Measurements from ENCODE around the gene POR. TPM values are rescaled to one million over a fixed set of nuclear protein-coding genes. Genes with fewer than 3 reads are reported as not detected.
"Not testable (repeated sequence)": the region's sequence is repeated elsewhere in the genome, so short reads cannot be mapped to it uniquely, and the experiment has no call there.

Gene POR
- polyA plus RNA-seq, 1 of the 3 experiments (the other 2 are of a cell fraction) = 68.7 TPM

DNA sequence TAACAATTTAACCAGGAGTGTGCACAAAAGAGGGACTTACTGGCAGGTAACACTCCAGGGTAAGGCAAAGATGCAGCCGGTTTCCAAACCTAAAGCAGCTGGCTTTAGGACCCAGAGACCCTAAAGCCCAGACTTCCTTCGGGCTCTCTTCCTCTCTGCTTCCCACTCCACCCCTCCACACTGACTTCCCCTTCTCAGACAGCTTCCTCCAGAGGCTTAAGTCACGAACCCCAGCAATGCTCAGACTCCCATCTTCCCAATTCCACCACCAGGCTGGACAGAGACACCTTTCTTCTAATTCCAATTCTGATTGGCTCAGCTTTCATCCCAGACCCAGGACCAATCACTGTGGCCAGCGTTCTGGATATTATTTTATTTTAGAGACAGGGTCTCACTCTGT lies 108.0 kb downstream of the POR start:
- H3K9me2 ChIP-seq = no peaks in the 10 kb centered on the region
- no peaks in the 10 kb centered on the region for H4K20me1 ChIP-seq (ENCODE audit: insufficient read depth)
- H3K9ac ChIP-seq = no peak overlapping the region
- no peak overlapping the region for H3K27ac ChIP-seq (ENCODE audit: low read depth in 2 of 2, low read length in 1 of 2)
- 67% methylated on average over 4 of the region's 4 CpGs for WGBS (ENCODE audit: low lambda C conversion rate)
- no peak overlapping the region for H3K4me2 ChIP-seq
- no peak for DNase-seq
- ChIA-PET POLR2A (interaction anchor here (0.6 kb wide), 1 partner anchor 18 kb away, joined by 3 read pairs; no protein-coding TSS in a partner anchor), CTCF (interaction anchor here (0.6 to 13.3 kb wide), 5 partner anchors 8 to 240 kb away, joined by 3 to 305 read pairs (median 4); partner anchors contain the start of gene TMEM120A)
- H3K4me3 ChIP-seq (ENCODE audit: low read depth in 2 of 2, low read length in 1 of 2) = no peak overlapping the region
- no peaks in the 10 kb centered on the region for H3K9me3 ChIP-seq
- no peaks in the 10 kb centered on the region for H3K79me2 ChIP-seq (ENCODE audit: insufficient read depth)
- H3F3A ChIP-seq (replicated peaks; ENCODE audit: insufficient read depth) = no peaks in the 10 kb centered on the region
- H3K27me3 ChIP-seq (ENCODE audit: insufficient read depth) = no peaks in the 10 kb centered on the region
- TF ChIP-seq, protein P1, sequence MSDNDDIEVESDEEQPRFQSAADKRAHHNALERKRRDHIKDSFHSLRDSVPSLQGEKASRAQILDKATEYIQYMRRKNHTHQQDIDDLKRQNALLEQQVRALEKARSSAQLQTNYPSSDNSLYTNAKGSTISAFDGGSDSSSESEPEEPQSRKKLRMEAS (IDR thresholded peaks at IDR 0.05; ENCODE audit: low read depth) = no peak
- TF ChIP-seq IRF3 (IDR thresholded peaks at IDR 0.05; ENCODE audit: low read depth, low read length) (no peak), SIN3A (IDR thresholded peaks at IDR 0.05; ENCODE audit: borderline replicate concordance, low read depth, low read length) (no peak), RAD21 (IDR thresholded peaks at IDR 0.05; ENCODE audit: low read length) (no peak), NRF1 (IDR thresholded peaks at IDR 0.05; ENCODE audit: low read depth, low read length) (no peak), YY1 (IDR thresholded peaks at IDR 0.05; ENCODE audit: low read depth) (no peak), FOSL2 (IDR thresholded peaks at IDR 0.05; ENCODE audit: borderline replicate concordance, low read depth) (no peak), GATA2 (CRISPR knock-in tag; IDR thresholded peaks at IDR 0.05) (no peak), FOXJ3 (CRISPR knock-in tag; IDR thresholded peaks at IDR 0.05) (no peak), GABPA (IDR thresholded peaks at IDR 0.05; ENCODE audit: low read depth) (no peak), SMC3 (IDR thresholded peaks at IDR 0.05; ENCODE audit: low read depth, low read length) (no peak), TAF1 (IDR thresholded peaks at IDR 0.05; ENCODE audit: borderline replicate concordance, low read depth, low read length) (no peak), MEF2A (IDR thresholded peaks at IDR 0.05; ENCODE audit: borderline replicate concordance, low read depth) (no peak), ELF1 (IDR thresholded peaks at IDR 0.05) (no peak), EP300 (IDR thresholded peaks at IDR 0.05; ENCODE audit: borderline replicate concordance in 1 of 2, low read depth in 1 of 2, low read length in 1 of 2) (no peak), NFIC (IDR thresholded peaks at IDR 0.05; ENCODE audit: borderline replicate concordance) (no peak), TEAD4 (IDR thresholded peaks at IDR 0.05; ENCODE audit: borderline replicate concordance, insufficient read depth) (no peak), EZH2phosphoT487 (IDR thresholded peaks at IDR 0.05; ENCODE audit: borderline replicate concordance, low read depth) (no peak)
- TF ChIP-seq, protein P2, sequence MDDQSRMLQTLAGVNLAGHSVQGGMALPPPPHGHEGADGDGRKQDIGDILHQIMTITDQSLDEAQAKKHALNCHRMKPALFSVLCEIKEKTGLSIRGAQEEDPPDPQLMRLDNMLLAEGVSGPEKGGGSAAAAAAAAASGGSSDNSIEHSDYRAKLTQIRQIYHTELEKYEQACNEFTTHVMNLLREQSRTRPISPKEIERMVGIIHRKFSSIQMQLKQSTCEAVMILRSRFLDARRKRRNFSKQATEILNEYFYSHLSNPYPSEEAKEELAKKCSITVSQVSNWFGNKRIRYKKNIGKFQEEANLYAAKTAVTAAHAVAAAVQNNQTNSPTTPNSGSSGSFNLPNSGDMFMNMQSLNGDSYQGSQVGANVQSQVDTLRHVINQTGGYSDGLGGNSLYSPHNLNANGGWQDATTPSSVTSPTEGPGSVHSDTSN (IDR thresholded peaks at IDR 0.05) = no peak
- no peaks in the 10 kb centered on the region; a peak in 1 of 4 replicates for H3K4me1 ChIP-seq (ENCODE audit: control insufficient read depth in 1 of 2, insufficient read depth in 2 of 2, low read depth in 1 of 2, low read length in 1 of 2)
- H2AFZ ChIP-seq (ENCODE audit: low read depth) = no peak overlapping the region
- peaks cover 15 to 46% of the 10 kb centered on the region in 2 experiments for H3K36me3 ChIP-seq (replicated peaks in 1 of 2; ENCODE audit: control insufficient read depth in 1 of 2, insufficient read depth in 2 of 2, low read length in 1 of 2)

DNA sequence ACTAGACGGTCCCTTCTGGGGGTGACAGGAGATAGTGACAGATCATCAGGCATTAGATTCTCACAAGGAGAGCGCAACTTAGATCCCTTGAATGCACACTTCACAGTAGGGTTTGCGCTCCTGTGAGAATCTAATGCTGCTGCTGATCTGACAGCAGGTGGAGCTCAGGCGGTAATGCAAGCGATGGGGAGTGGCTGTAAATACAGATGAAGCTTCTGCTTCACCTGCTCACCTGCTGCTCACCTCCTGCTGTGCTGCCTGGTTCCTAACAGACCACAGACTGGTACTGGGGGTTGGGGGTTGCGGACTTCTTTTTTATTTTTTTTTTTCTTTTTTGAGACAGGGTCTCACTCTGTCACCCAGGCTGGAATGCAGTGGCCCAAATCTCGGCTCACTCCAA lies 114.7 kb downstream of the POR start:
- H3K4me1 ChIP-seq (ENCODE audit: control insufficient read depth in 1 of 2, insufficient read depth in 2 of 2, low read depth in 1 of 2, low read length in 1 of 2); H3K79me2 ChIP-seq (ENCODE audit: insufficient read depth); DNase-seq; H3K4me2 ChIP-seq; H4K20me1 ChIP-seq (ENCODE audit: insufficient read depth); H3K4me3 ChIP-seq (ENCODE audit: low read depth in 2 of 2, low read length in 1 of 2); H3K27ac ChIP-seq (ENCODE audit: low read depth in 2 of 2, low read length in 1 of 2); H2AFZ ChIP-seq (ENCODE audit: low read depth); POLR2A ChIA-PET; H3K9ac ChIP-seq; H3K27me3 ChIP-seq (ENCODE audit: insufficient read depth); H3K9me2 ChIP-seq; H3F3A ChIP-seq (replicated peaks; ENCODE audit: insufficient read depth); H3K9me3 ChIP-seq: not testable (repeated sequence)
- 92% methylated on average over 7 of the region's 7 CpGs for WGBS (ENCODE audit: low lambda C conversion rate)
- peaks cover 0 to 18% of the 10 kb centered on the region in 2 experiments for H3K36me3 ChIP-seq (replicated peaks in 1 of 2; ENCODE audit: control insufficient read depth in 1 of 2, insufficient read depth in 2 of 2, low read length in 1 of 2)
- CTCF ChIA-PET = interaction anchor here (0.9 to 13.3 kb wide), 4 partner anchors 8 to 163 kb away, joined by 3 to 305 read pairs (median 37); partner anchors contain the start of gene MDH2
